ENCODE measurements around the gene SH3PXD2B. TPM values are rescaled to one million over a fixed set of nuclear protein-coding genes. Genes with fewer than 3 reads are reported as not detected.

Gene SH3PXD2B
- total RNA-seq, 2 experiments from 2014 or later = 0.60 to 0.95 TPM

GRCh38 chr5:172361566-172362238 is 92.6 kb downstream of the SH3PXD2B start:
- Mint-ChIP-seq H3K4me1 (ENCODE audit: low read depth) (no peaks in the 10 kb centered on the region), H3K36me3 (ENCODE audit: low read depth) (no peaks in the 10 kb centered on the region), H3K4me3 (no peak overlapping the region), H3K27ac (no peak overlapping the region), H3K9me3 (no peaks in the 10 kb centered on the region), H3K27me3 (no peaks in the 10 kb centered on the region)
- no peak for ATAC-seq (ENCODE audit: poor library complexity)
- no peaks in the 10 kb centered on the region for H3K9me3 ChIP-seq (ENCODE audit: control insufficient read depth in 1 of 2, insufficient read depth in 1 of 2, low read length in 2 of 2)
- CTCF ChIA-PET = no interaction called here
- POLR2A ChIA-PET = no interaction called here
- H3K27me3 ChIP-seq (ENCODE audit: control insufficient read depth in 1 of 2, insufficient read depth in 2 of 2, low read length in 2 of 2) = no peaks in the 10 kb centered on the region
- no peaks in the 10 kb centered on the region for H3K36me3 ChIP-seq (ENCODE audit: insufficient read depth, low read length)
- no peak overlapping the region for H3K27ac ChIP-seq (ENCODE audit: low read depth in 1 of 2, low read length in 2 of 2)
- DNase-seq = peak in 2 of 14 experiments; percentile 58 to 73
- no peak overlapping the region for H3K4me3 ChIP-seq (ENCODE audit: low read length)
- no peaks in the 10 kb centered on the region for H3K4me1 ChIP-seq (ENCODE audit: insufficient read depth, low read length)
- intact Hi-C loops (cut with DNase I, micrococcal nuclease) = no loop called here
- TF ChIP-seq, protein P1, sequence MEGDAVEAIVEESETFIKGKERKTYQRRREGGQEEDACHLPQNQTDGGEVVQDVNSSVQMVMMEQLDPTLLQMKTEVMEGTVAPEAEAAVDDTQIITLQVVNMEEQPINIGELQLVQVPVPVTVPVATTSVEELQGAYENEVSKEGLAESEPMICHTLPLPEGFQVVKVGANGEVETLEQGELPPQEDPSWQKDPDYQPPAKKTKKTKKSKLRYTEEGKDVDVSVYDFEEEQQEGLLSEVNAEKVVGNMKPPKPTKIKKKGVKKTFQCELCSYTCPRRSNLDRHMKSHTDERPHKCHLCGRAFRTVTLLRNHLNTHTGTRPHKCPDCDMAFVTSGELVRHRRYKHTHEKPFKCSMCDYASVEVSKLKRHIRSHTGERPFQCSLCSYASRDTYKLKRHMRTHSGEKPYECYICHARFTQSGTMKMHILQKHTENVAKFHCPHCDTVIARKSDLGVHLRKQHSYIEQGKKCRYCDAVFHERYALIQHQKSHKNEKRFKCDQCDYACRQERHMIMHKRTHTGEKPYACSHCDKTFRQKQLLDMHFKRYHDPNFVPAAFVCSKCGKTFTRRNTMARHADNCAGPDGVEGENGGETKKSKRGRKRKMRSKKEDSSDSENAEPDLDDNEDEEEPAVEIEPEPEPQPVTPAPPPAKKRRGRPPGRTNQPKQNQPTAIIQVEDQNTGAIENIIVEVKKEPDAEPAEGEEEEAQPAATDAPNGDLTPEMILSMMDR (IDR thresholded peaks at IDR 0.05) = no peak

DNA sequence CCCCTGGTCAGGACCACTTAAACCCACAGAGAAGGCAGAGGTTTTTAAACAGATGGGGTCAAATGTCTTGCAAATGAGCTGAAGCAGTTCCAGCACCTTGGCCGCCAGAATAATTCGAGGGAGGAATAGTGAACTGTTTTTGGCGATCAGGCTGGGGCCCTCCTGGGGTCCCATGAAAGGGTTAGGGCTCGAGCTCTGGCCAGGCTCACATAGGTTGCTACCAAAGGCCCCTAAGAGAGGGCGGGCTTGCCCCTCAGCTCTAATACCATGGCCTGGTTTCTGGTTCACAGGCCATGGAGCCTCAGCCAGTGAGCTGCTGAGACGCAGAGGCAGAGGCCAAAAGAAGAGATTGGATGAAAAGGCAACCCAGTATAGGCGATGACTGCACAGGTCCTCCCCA is 96.0 kb downstream of the SH3PXD2B start:
- ChIA-PET POLR2A (no interaction called here), CTCF (no interaction called here)
- ATAC-seq (ENCODE audit: poor library complexity) (no peak), DNase-seq (no peak)
- Histone ChIP-seq H3K4me3 (ENCODE audit: low read length) (no peak overlapping the region), H3K27me3 (ENCODE audit: control insufficient read depth in 1 of 2, insufficient read depth in 2 of 2, low read length in 2 of 2) (no peaks in the 10 kb centered on the region), H3K9me3 (ENCODE audit: control insufficient read depth in 1 of 2, insufficient read depth in 1 of 2, low read length in 2 of 2) (no peaks in the 10 kb centered on the region), H3K27ac (ENCODE audit: low read depth in 1 of 2, low read length in 2 of 2) (no peak overlapping the region), H3K36me3 (ENCODE audit: insufficient read depth, low read length) (no peaks in the 10 kb centered on the region), H3K4me1 (ENCODE audit: insufficient read depth, low read length) (no peaks in the 10 kb centered on the region)
- intact Hi-C loops (cut with DNase I, micrococcal nuclease) = no loop called here
- H3K4me3 Mint-ChIP-seq = no peak overlapping the region
- TF ChIP-seq, protein P1 (IDR thresholded peaks at IDR 0.05) = no peak
- no peaks in the 10 kb centered on the region for H3K4me1 Mint-ChIP-seq (ENCODE audit: low read depth)
- H3K27me3 Mint-ChIP-seq = no peaks in the 10 kb centered on the region
- H3K9me3 Mint-ChIP-seq = no peaks in the 10 kb centered on the region
- H3K27ac Mint-ChIP-seq = no peak overlapping the region
- no peaks in the 10 kb centered on the region for H3K36me3 Mint-ChIP-seq (ENCODE audit: low read depth)

DNA sequence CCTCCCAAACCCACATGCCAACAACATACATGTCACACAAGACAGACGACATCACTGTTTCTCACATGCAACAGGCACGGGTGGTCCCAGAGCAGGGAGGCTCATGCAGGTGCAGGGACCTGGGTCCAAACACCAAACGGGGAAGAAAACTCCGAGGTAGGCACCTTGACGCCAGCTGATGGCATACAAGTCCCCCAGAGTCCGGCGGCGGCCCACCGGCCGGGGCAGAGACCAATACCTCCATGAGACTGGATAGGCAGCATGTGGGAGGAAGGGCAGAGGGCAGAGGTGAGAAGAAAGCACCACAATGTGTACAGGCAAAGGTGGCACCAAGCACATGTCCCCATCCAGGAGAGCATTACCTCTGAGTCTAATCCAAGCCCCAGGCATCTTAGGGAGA is 97.8 kb downstream of the SH3PXD2B start:
- POLR2A ChIA-PET = no interaction called here
- TF ChIP-seq, protein P1 (IDR thresholded peaks at IDR 0.05) = no peak
- no peaks in the 10 kb centered on the region for H3K27me3 Mint-ChIP-seq
- no peaks in the 10 kb centered on the region for H3K36me3 ChIP-seq (ENCODE audit: insufficient read depth, low read length)
- H3K27ac Mint-ChIP-seq = no peak overlapping the region
- ATAC-seq (ENCODE audit: poor library complexity) (no peak), DNase-seq (no peak)
- CTCF ChIA-PET = no interaction called here
- H3K9me3 ChIP-seq (ENCODE audit: control insufficient read depth in 1 of 2, insufficient read depth in 1 of 2, low read length in 2 of 2) = no peaks in the 10 kb centered on the region
- H3K4me3 ChIP-seq (ENCODE audit: low read length) = no peak overlapping the region
- H3K9me3 Mint-ChIP-seq = no peaks in the 10 kb centered on the region
- no peak overlapping the region for H3K27ac ChIP-seq (ENCODE audit: low read depth in 1 of 2, low read length in 2 of 2)
- H3K4me1 ChIP-seq (ENCODE audit: insufficient read depth, low read length) = no peaks in the 10 kb centered on the region
- H3K4me1 Mint-ChIP-seq (ENCODE audit: low read depth) = no peaks in the 10 kb centered on the region
- intact Hi-C loops (cut with DNase I, micrococcal nuclease) = no loop called here
- H3K27me3 ChIP-seq (ENCODE audit: control insufficient read depth in 1 of 2, insufficient read depth in 2 of 2, low read length in 2 of 2) = no peaks in the 10 kb centered on the region
- no peak overlapping the region for H3K4me3 Mint-ChIP-seq
- no peaks in the 10 kb centered on the region for H3K36me3 Mint-ChIP-seq (ENCODE audit: low read depth)

Data from CD4-positive, alpha-beta T cell (primary cell).